Measurements from ENCODE around the gene ARHGAP44. TPM values are rescaled to one million over a fixed set of nuclear protein-coding genes. Genes with fewer than 3 reads are reported as not detected.

Gene ARHGAP44
- total and polyA plus RNA-seq, 2 of the 8 experiments (the other 6 are each of a cell fraction or from before 2014, with no cell fraction given): 6.2 to 22.2 TPM

GRCh38 chr17:13035420-13035819, 246.1 kb downstream of the ARHGAP44 start (continued):
- TF ChIP-seq CHD7 (IDR thresholded peaks at IDR 0.05; ENCODE audit: insufficient replicate concordance, low read length) (no peak), SP4 (IDR thresholded peaks at IDR 0.05; ENCODE audit: low read length) (no peak), SIRT6 (IDR thresholded peaks at IDR 0.05; ENCODE audit: low read length) (no peak), GTF2F1 (IDR thresholded peaks at IDR 0.05; ENCODE audit: borderline replicate concordance, low read depth, low read length) (no peak), CBX5 (IDR thresholded peaks at IDR 0.05; ENCODE audit: low read depth, low read length) (no peak), EGR1 (IDR thresholded peaks at IDR 0.05; ENCODE audit: borderline replicate concordance, low read depth, low read length) (no peak), RXRA (IDR thresholded peaks at IDR 0.05; ENCODE audit: insufficient read depth, low read depth, low read length) (no peak), ATF3 (IDR thresholded peaks at IDR 0.05; ENCODE audit: insufficient read depth, low read depth, low read length) (no peak)

Data from H1 (cell line).